ENCODE results near the gene ZNF76. TPM values are rescaled to one million over a fixed set of nuclear protein-coding genes. Genes with fewer than 3 reads are reported as not detected.

Gene ZNF76
- total and polyA plus RNA-seq, 2 of the 13 experiments (the other 11 are each of a cell fraction or from before 2014, with no cell fraction given): 13.2 to 26.4 TPM

GRCh38 chr6:35213824-35214756 lies 45.4 kb upstream of the ZNF76 start, which contains the start of gene SCUBE3 (continued):
- peak; percentile 5; the same call in 1 of the 2 replicates for TF ChIP-seq TFDP1 (CRISPR knock-in tag; IDR thresholded peaks at IDR 0.05; ENCODE audit: borderline replicate concordance)

GRCh38 chr6:35214869-35215664 lies 44.5 kb upstream of the ZNF76 start:
- Histone ChIP-seq H4K20me1 (ENCODE audit: insufficient read depth, low read length) (no peaks in the 10 kb centered on the region), H3K9ac (ENCODE audit: insufficient read depth, low read depth, low read length) (no peak overlapping the region), H3K4me2 (ENCODE audit: low read depth, low read length) (no peak overlapping the region), H3K79me2 (ENCODE audit: insufficient read depth, low read length) (no peaks in the 10 kb centered on the region), H3K4me3 (replicated peaks in 1 of 3; ENCODE audit: insufficient read depth in 1 of 3, low read depth in 2 of 3, low read length in 3 of 3) (no peak overlapping the region), H3K36me3 (replicated peaks in 1 of 2; ENCODE audit: control insufficient read depth in 1 of 2, insufficient read depth in 2 of 2, low read length in 2 of 2) (no peaks in the 10 kb centered on the region), H3K27ac (ENCODE audit: extremely low read length, insufficient read depth, low read length) (no peak overlapping the region), H3K4me1 (ENCODE audit: insufficient read depth, low read length) (0 out of 2 replicates have a peak, but pooled peaks cover 13% of the 10 kb centered on the region), H3K27me3 (ENCODE audit: control insufficient read depth in 1 of 2, insufficient read depth in 2 of 2, low read length in 2 of 2) (peaks cover 17 to 72% of the 10 kb centered on the region in 2 experiments; a peak in 4 of 5 replicates), H2AFZ (ENCODE audit: low read length) (no peak overlapping the region), H3K9me3 (ENCODE audit: low read length) (no peaks in the 10 kb centered on the region)
- POLR2A ChIA-PET: no interaction called here
- no TSS peak for BruUV-seq (replicated peaks)
- peak; percentile 12 for FAIRE-seq
- intact Hi-C loops (cut with micrococcal nuclease; ENCODE audit: unreplicated experiment) (no loop called here), in situ Hi-C loops (cut with HindIII; ENCODE audit: extremely low pct_ligation_motif_present, low pct_unique_long_range_greater_than_20kb) (no loop called here)
- WGBS (ENCODE audit: low lambda C conversion rate): 45% methylated on average over 18 of the region's 18 CpGs
- CTCF ChIA-PET (ENCODE audit: low intra/inter-chr PET ratio, low total read pairs): no interaction called here
- DNase-seq (ENCODE audit: low spot score): no peak
- ATAC-seq: no peak
- TF ChIP-seq GABPB1 (CRISPR knock-in tag; IDR thresholded peaks at IDR 0.05) (no peak), GMEB1 (CRISPR knock-in tag; IDR thresholded peaks at IDR 0.05; ENCODE audit: borderline replicate concordance) (no peak), ZNF343 (CRISPR knock-in tag; IDR thresholded peaks at IDR 0.05) (no peak), NRL (CRISPR knock-in tag; IDR thresholded peaks at IDR 0.05; ENCODE audit: borderline replicate concordance) (no peak), CBX2 (IDR thresholded peaks at IDR 0.05; ENCODE audit: low read depth, low read length) (peak; percentile 59; the same call in 1 of the 2 replicates), CBX2 (CRISPR knock-in tag; IDR thresholded peaks at IDR 0.05; ENCODE audit: low read depth) (no peak), CTCF (CRISPR knock-in tag; IDR thresholded peaks at IDR 0.05) (no peak), NR2F6 (IDR thresholded peaks at IDR 0.05) (peak; percentile 13; the same call in 1 of the 2 replicates), NR2F6 (CRISPR knock-in tag; IDR thresholded peaks at IDR 0.05) (no peak), MXI1 (IDR thresholded peaks at IDR 0.05; ENCODE audit: borderline replicate concordance, low read depth, low read length) (no peak), ZMAT3 (CRISPR knock-in tag; conservative IDR thresholded peaks at IDR 0.05) (no peak)
